HL-60/S4 treated with phorbol 12-myristate 13-acetate at 8.2 ng/mL for 4 days and 3 days (cell line): ENCODE data around the gene GADD45B.

ENCODE experiments used
- in situ Hi-C: fragments of 300-500 bp; cut with MboI; formaldehyde crosslinking; loops from 2 replicates; pipeline ENCODE4 v1.15.0; 2022; ENCODE audit warnings: low sequenced_read_pairs

The GADD45B gene

GRCh38 chr19:2475702-2476450 is at the start of gene GADD45B:
Gene GADD45B (plus strand): TSS chr19:2476127. CDS start chr19:2476359, 232 bp downstream.
- in situ Hi-C loops = no loop called here

GRCh38 chr19:2426611-2427428 is 49.1 kb upstream of the GADD45B start:
- in situ Hi-C loops = no loop called here

GRCh38 chr19:2427429-2428320 is 48.3 kb upstream of the GADD45B start, which contains the start of gene TIMM13:
Gene TIMM13 (minus strand): TSS chr19:2427586. CDS start chr19:2427533, 53 bp downstream.
- in situ Hi-C loops = no loop called here

GRCh38 chr19:2428321-2428690 is 47.6 kb upstream of the GADD45B start:
- in situ Hi-C loops = no loop called here

GRCh38 chr19:2428756-2429711 is 46.9 kb upstream of the GADD45B start:
- in situ Hi-C loops = no loop called here

- in situ Hi-C loops = no loop called here
Observed at GRCh38 chr19:2429917-2430535, 45.9 kb upstream of the GADD45B start.

- in situ Hi-C loops = no loop called here
Observed at GRCh38 chr19:2431318-2432055, 44.4 kb upstream of the GADD45B start.

GRCh38 chr19:2432131-2432848 is 43.6 kb upstream of the GADD45B start:
- in situ Hi-C loops = no loop called here

- in situ Hi-C loops = no loop called here
Observed at GRCh38 chr19:2433854-2434253, 42.1 kb upstream of the GADD45B start.

- in situ Hi-C loops = no loop called here
Observed at GRCh38 chr19:2434267-2434666, 41.7 kb upstream of the GADD45B start.

- in situ Hi-C loops = no loop called here
Observed at GRCh38 chr19:2434721-2435265, 41.1 kb upstream of the GADD45B start.

- in situ Hi-C loops = no loop called here
Observed at GRCh38 chr19:2436384-2436783, 39.5 kb upstream of the GADD45B start.

- in situ Hi-C loops = no loop called here
Observed at GRCh38 chr19:2436926-2437325, 39.0 kb upstream of the GADD45B start.

GRCh38 chr19:2438178-2438577 is 37.7 kb upstream of the GADD45B start:
- in situ Hi-C loops = no loop called here

GRCh38 chr19:2440515-2440914 is 35.4 kb upstream of the GADD45B start:
- in situ Hi-C loops = no loop called here

GRCh38 chr19:2441096-2441752 is 34.7 kb upstream of the GADD45B start:
- in situ Hi-C loops = no loop called here

- in situ Hi-C loops = no loop called here
Observed at GRCh38 chr19:2443116-2443784, 32.7 kb upstream of the GADD45B start.
